Gastroesophageal sphincter (tissue), 4 donors: ENCODE data around the gene PNMA6F. TPM values are rescaled to one million over a fixed set of nuclear protein-coding genes. Genes with fewer than 3 reads are reported as not detected.

Experiments used
- ATAC-seq: fragments of 150-250 bp; one replicate; pipeline ENCODE4 v1.9.1; 2016; ENCODE audit warnings: mild to moderate bottlenecking, moderate library complexity
- H3K27ac ChIP-seq, 4 donors: fragments of 200-600 bp; sonication (generic) in 3 of 4; 1 replicate in 3 of 4; 2 replicates in 1 of 4; pipeline ENCODE4 v1.5.1; 2016 to 2019
- H3K27me3 ChIP-seq: fragments of 200-600 bp; sonication (generic); one replicate; pipeline ENCODE4 v1.5.1; 2019
- H3K36me3 ChIP-seq, 2 donors: fragments of 200-600 bp; sonication (generic); one replicate each; pipeline ENCODE4 v1.5.1; 2019; ENCODE audit warnings: control low read depth in 1 of 2
- H3K4me1 ChIP-seq, 3 donors: fragments of 200-600 bp; sonication (generic); 1 replicate in 2 of 3; 2 replicates in 1 of 3; pipeline ENCODE4 v1.5.1; 2016 to 2019; ENCODE audit warnings: control low read depth in 2 of 3
- H3K4me3 ChIP-seq, 2 donors: fragments of 200-600 bp; sonication (generic); one replicate each; pipeline ENCODE4 v1.5.1; 2019; ENCODE audit warnings: mild to moderate bottlenecking in 1 of 2, moderate library complexity in 1 of 2
- H3K9me3 ChIP-seq, 3 donors: fragments of 200-600 bp; sonication (generic); one replicate each; pipeline ENCODE4 v1.5.1; 2017 to 2019; ENCODE audit warnings: control low read depth in 2 of 3
- CTCF ChIP-seq, 4 experiments: fragments of 200-600 bp in 2 of 4; fragments of 450-650 bp in 2 of 4; sonication (generic) in 1 of 4; IDR thresholded peaks; one replicate each; pipeline ENCODE4 v1.5.1; 2017 to 2019; ENCODE audit warnings: antibody characterized with exemption in 4 of 4, mild to moderate bottlenecking in 2 of 4, moderate library complexity in 2 of 4
- EP300 ChIP-seq: sonication (generic); formaldehyde crosslinking; IDR thresholded peaks from one replicate; pipeline ENCODE4 v1.6.1; 2017; ENCODE audit warnings: antibody characterized with exemption, mild to moderate bottlenecking
- POLR2A ChIP-seq, 2 donors: fragments of 450-650 bp; IDR thresholded peaks; one replicate each; pipeline ENCODE4 v1.6.1; 2017; ENCODE audit warnings: antibody characterized with exemption in 2 of 2, mild to moderate bottlenecking in 2 of 2, moderate library complexity in 1 of 2
- POLR2AphosphoS5 ChIP-seq: sonication (generic); formaldehyde crosslinking; IDR thresholded peaks from one replicate; pipeline ENCODE4 v1.6.1; 2017; ENCODE audit warnings: antibody characterized with exemption
- WGBS, 2 donors: methylation state at CpG; one replicate each; pipeline ENCODE4 v1.1.5; 2018; ENCODE audit warnings: low coverage in 1 of 2; 5-methylcytosine and 5-hydroxymethylcytosine counted together
- total RNA-seq, 4 donors: library from RNA; depleted of rRNA; stranded (reverse); fragments of >200 nt; gene quantifications; one replicate each; pipeline ENCODE4 v1.1.0, GENCODE V29; 2016

Gene PNMA6F
- total RNA-seq, 4 donors from 2014 or later: not detected

GRCh38 chrX:153366119-153366518 is 44.6 kb upstream of the PNMA6F start:
- H3K27me3 ChIP-seq: no peaks in the 10 kb centered on the region
- no peaks in the 10 kb centered on the region for H3K4me1 ChIP-seq
- TF ChIP-seq POLR2A (IDR thresholded peaks at IDR 0.05) (no peak), POLR2AphosphoS5 (no peak), CTCF (IDR thresholded peaks at IDR 0.05) (no peak), EP300 (no peak)
- no peaks in the 10 kb centered on the region for H3K36me3 ChIP-seq
- no peak for ATAC-seq
- no peak overlapping the region for H3K4me3 ChIP-seq
- H3K9me3 ChIP-seq: no peaks in the 10 kb centered on the region
- WGBS, 2 donors: 72% methylated on average over 3 of the region's 3 CpGs; no CpG with 5 or more reads in 1 of the 2 donors
- H3K27ac ChIP-seq: no peak overlapping the region

- no peak for ATAC-seq
- Histone ChIP-seq H3K4me3 (no peak overlapping the region), H3K36me3 (no peaks in the 10 kb centered on the region), H3K4me1 (no peaks in the 10 kb centered on the region), H3K27ac (no peak overlapping the region), H3K9me3 (no peaks in the 10 kb centered on the region), H3K27me3 (no peaks in the 10 kb centered on the region)
- TF ChIP-seq EP300 (no peak), CTCF (IDR thresholded peaks at IDR 0.05) (no peak), POLR2AphosphoS5 (no peak), POLR2A (IDR thresholded peaks at IDR 0.05) (no peak)
- 63 to 92% methylated on average over 4 of the region's 4 CpGs for WGBS, 2 donors
These were observed 44.1 kb upstream of the PNMA6F start for GRCh38 chrX:153365670-153366069.

- WGBS, 2 donors: 28% methylated on average over 2 of the region's 2 CpGs; no CpG with 5 or more reads in 1 of the 2 donors
- no peak for ATAC-seq
These were observed 40.3 kb upstream of the PNMA6F start for GRCh38 chrX:153361781-153362397.

GRCh38 chrX:153357877-153358276 is 36.3 kb upstream of the PNMA6F start:
- H3K4me3 ChIP-seq: no peak overlapping the region
- TF ChIP-seq CTCF (IDR thresholded peaks at IDR 0.05) (no peak), POLR2AphosphoS5 (no peak), POLR2A (IDR thresholded peaks at IDR 0.05) (no peak), EP300 (no peak)
- 100% methylated on average over 1 of the region's 1 CpG; no CpG with 5 or more reads in 1 of the 2 donors for WGBS, 2 donors
- no peak for ATAC-seq
- no peak overlapping the region for H3K27ac ChIP-seq
- no peaks in the 10 kb centered on the region for H3K36me3 ChIP-seq
- no peaks in the 10 kb centered on the region for H3K27me3 ChIP-seq
- no peaks in the 10 kb centered on the region for H3K4me1 ChIP-seq
- no peaks in the 10 kb centered on the region for H3K9me3 ChIP-seq

More at GRCh38 chrX:153361781-153362397, 40.3 kb upstream of the PNMA6F start:
- Histone ChIP-seq H3K9me3 (no peaks in the 10 kb centered on the region), H3K4me1 (no peaks in the 10 kb centered on the region), H3K4me3 (no peak overlapping the region), H3K36me3 (no peaks in the 10 kb centered on the region), H3K27me3 (no peaks in the 10 kb centered on the region), H3K27ac (no peak overlapping the region)
- TF ChIP-seq POLR2A (IDR thresholded peaks at IDR 0.05): no peak
- no peak for TF ChIP-seq EP300
- TF ChIP-seq CTCF (IDR thresholded peaks at IDR 0.05): no peak
- no peak for TF ChIP-seq POLR2AphosphoS5

GRCh38 chrX:153353416-153353815 is 31.8 kb upstream of the PNMA6F start:
- no peak for ATAC-seq
- peaks cover 0 to 21% of the 10 kb centered on the region in 2 donors for H3K36me3 ChIP-seq
- H3K4me1 ChIP-seq: no peaks in the 10 kb centered on the region
- TF ChIP-seq POLR2A (IDR thresholded peaks at IDR 0.05) (no peak), POLR2AphosphoS5 (no peak)
- no peak overlapping the region for H3K27ac ChIP-seq
- WGBS, 2 donors: 60 to 100% methylated on average over 1 of the region's 12 CpGs
- no peaks in the 10 kb centered on the region for H3K27me3 ChIP-seq
- no peak overlapping the region for H3K4me3 ChIP-seq
- no peaks in the 10 kb centered on the region for H3K9me3 ChIP-seq
